ENCODE measurements around the gene LAMTOR3. TPM values are rescaled to one million over a fixed set of nuclear protein-coding genes. Genes with fewer than 3 reads are reported as not detected.
A peak's percentile ranks its signal among the peaks of the same experiment; 100 is the strongest.

The LAMTOR3 gene
- total RNA-seq, 1 donor from 2014 or later, result 36.2 TPM

- no peak overlapping the region for H3K27ac Mint-ChIP-seq (ENCODE audit: unreplicated experiment)
- H3K4me3 Mint-ChIP-seq (ENCODE audit: unreplicated experiment), result no peak overlapping the region
- no peak for DNase-seq (ENCODE audit: low spot score)
- H3K9me3 Mint-ChIP-seq (ENCODE audit: low read depth), result no peaks in the 10 kb centered on the region
- H3K4me1 Mint-ChIP-seq (ENCODE audit: low read depth), result peaks cover 7% of the 10 kb centered on the region
- no peaks in the 10 kb centered on the region for H3K27me3 Mint-ChIP-seq (ENCODE audit: low read depth)
- TF ChIP-seq CTCF (IDR thresholded peaks at IDR 0.05), result peak; percentile 84
- peaks cover 10% of the 10 kb centered on the region for H3K36me3 Mint-ChIP-seq (ENCODE audit: low read depth)
These were observed 9.1 kb downstream of the LAMTOR3 start for GRCh38 chr4:99885063-99885664.

DNA sequence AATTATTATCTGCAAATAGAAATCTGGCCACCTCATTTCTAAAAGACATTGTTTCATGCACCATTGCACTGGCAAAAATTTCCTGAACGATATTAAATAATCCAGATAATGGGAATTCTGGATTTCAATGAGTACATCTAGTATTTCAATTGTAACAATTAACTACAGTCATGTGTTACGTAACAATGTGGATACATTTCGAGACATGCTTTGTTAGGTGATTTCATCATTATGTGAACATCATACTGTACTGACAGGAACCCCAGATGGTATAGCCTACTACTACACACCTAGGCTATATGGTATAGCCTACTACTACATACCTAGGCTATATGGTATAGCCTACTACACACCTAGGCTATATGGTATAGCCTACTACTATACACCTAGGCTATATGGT lies 14.8 kb downstream of the LAMTOR3 start:
- TF ChIP-seq CTCF (IDR thresholded peaks at IDR 0.05), result no peak
- Mint-ChIP-seq H3K4me1 (ENCODE audit: low read depth) (no peaks in the 10 kb centered on the region), H3K36me3 (ENCODE audit: low read depth) (peaks cover 15% of the 10 kb centered on the region), H3K9me3 (ENCODE audit: low read depth) (no peaks in the 10 kb centered on the region), H3K27ac (ENCODE audit: unreplicated experiment) (no peak overlapping the region), H3K4me3 (ENCODE audit: unreplicated experiment) (no peak overlapping the region), H3K27me3 (ENCODE audit: low read depth) (no peaks in the 10 kb centered on the region)
- no peak for DNase-seq (ENCODE audit: low spot score)

GRCh38 chr4:99878604-99879003 lies 15.6 kb downstream of the LAMTOR3 start:
- Mint-ChIP-seq H3K27ac (ENCODE audit: unreplicated experiment) (no peak overlapping the region), H3K4me3 (ENCODE audit: unreplicated experiment) (no peak overlapping the region), H3K27me3 (ENCODE audit: low read depth) (no peaks in the 10 kb centered on the region), H3K9me3 (ENCODE audit: low read depth) (no peaks in the 10 kb centered on the region), H3K36me3 (ENCODE audit: low read depth) (peaks cover 15% of the 10 kb centered on the region), H3K4me1 (ENCODE audit: low read depth) (no peaks in the 10 kb centered on the region)
- no peak for DNase-seq (ENCODE audit: low spot score)
- no peak for TF ChIP-seq CTCF (IDR thresholded peaks at IDR 0.05)

DNA sequence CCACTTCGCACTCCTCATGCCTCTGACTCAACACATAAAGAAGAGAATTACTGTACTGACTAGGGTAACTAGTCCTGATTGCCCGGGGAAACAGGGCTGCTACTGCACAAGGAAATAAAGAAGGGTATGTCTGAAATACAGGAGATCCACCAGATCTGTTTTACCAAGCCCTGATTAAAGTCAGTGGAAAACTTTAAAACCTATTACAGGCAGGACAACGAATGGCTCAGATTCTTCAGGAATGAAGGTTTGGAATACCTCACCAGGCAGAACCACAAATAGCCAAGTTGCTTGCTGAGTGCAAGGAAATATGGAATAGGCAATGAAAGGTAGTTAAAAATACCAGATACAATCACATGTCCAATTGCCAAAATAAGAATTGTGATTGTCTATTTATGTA lies 17.3 kb downstream of the LAMTOR3 start:
- Mint-ChIP-seq H3K4me1 (ENCODE audit: low read depth) (no peaks in the 10 kb centered on the region), H3K36me3 (ENCODE audit: low read depth) (peaks cover 15% of the 10 kb centered on the region), H3K9me3 (ENCODE audit: low read depth) (no peaks in the 10 kb centered on the region), H3K27ac (ENCODE audit: unreplicated experiment) (no peak overlapping the region), H3K27me3 (ENCODE audit: low read depth) (no peaks in the 10 kb centered on the region), H3K4me3 (ENCODE audit: unreplicated experiment) (no peak overlapping the region)
- TF ChIP-seq CTCF (IDR thresholded peaks at IDR 0.05), result no peak
- DNase-seq (ENCODE audit: low spot score), result no peak

DNA sequence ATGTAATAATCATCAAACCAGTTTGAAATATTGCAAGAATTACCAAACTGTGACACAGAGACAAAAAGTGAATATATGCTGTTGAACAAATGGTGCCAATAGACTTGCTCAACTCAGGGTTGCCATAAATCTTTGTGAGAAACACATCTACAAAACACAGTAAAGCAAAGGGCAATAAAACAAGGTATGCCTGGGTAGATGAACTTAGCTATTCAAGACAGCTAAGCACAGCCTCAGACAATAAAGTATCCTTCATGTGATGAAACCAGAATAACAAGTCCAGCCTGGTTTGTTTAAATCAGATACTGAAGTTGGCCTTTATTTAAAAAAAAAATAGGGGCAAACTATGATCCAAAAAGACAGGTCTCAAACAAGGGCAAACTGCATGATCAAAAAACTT lies 19.2 kb downstream of the LAMTOR3 start:
- Mint-ChIP-seq H3K36me3 (ENCODE audit: low read depth) (peaks cover 6% of the 10 kb centered on the region), H3K9me3 (ENCODE audit: low read depth) (no peaks in the 10 kb centered on the region), H3K4me1 (ENCODE audit: low read depth) (no peaks in the 10 kb centered on the region), H3K4me3 (ENCODE audit: unreplicated experiment) (no peak overlapping the region), H3K27me3 (ENCODE audit: low read depth) (no peaks in the 10 kb centered on the region), H3K27ac (ENCODE audit: unreplicated experiment) (no peak overlapping the region)
- DNase-seq (ENCODE audit: low spot score), result no peak
- TF ChIP-seq CTCF (IDR thresholded peaks at IDR 0.05), result no peak

Data from chondrocyte (in vitro differentiated cells).